ENCODE measurements around the gene PVR. TPM values are rescaled to one million over a fixed set of nuclear protein-coding genes. Genes with fewer than 3 reads are reported as not detected.
"Not testable (repeated sequence)": the region's sequence is repeated elsewhere in the genome, so short reads cannot be mapped to it uniquely, and the experiment has no call there.

The PVR gene
- total RNA-seq, 2 donors from 2014 or later: 13.9 to 17.5 TPM

DNA sequence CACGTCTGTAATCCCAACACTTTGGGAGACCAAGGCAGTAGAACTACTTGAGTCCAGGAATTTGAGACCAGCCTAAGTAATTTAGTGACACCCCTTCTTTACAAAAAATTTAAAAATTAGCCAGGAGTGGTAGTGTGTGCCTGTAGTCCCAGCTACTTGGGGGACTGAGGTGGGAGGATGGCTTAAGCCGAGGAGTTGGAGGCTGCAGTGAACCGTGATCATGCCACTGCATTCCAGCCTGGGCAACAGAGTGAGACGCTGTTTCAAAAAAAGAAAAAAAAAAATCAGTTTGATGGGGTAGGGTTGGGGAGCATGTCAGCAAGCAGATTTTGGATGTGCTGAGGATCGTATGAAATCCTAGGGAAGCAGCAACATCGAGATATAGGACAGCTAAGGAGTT is 31.8 kb downstream of the PVR start:
- Mint-ChIP-seq H3K4me1 (ENCODE audit: low read depth) (no peaks in the 10 kb centered on the region), H3K4me3 (no peak overlapping the region), H3K9me3 (no peaks in the 10 kb centered on the region), H3K27ac (no peak overlapping the region), H3K27me3 (ENCODE audit: low read depth) (no peaks in the 10 kb centered on the region), H3K36me3 (ENCODE audit: insufficient read depth in 2 of 2) (no peaks in the 10 kb centered on the region)
- ATAC-seq (replicated peaks in 1 of 2) (no peak), DNase-seq (no peak)

DNA sequence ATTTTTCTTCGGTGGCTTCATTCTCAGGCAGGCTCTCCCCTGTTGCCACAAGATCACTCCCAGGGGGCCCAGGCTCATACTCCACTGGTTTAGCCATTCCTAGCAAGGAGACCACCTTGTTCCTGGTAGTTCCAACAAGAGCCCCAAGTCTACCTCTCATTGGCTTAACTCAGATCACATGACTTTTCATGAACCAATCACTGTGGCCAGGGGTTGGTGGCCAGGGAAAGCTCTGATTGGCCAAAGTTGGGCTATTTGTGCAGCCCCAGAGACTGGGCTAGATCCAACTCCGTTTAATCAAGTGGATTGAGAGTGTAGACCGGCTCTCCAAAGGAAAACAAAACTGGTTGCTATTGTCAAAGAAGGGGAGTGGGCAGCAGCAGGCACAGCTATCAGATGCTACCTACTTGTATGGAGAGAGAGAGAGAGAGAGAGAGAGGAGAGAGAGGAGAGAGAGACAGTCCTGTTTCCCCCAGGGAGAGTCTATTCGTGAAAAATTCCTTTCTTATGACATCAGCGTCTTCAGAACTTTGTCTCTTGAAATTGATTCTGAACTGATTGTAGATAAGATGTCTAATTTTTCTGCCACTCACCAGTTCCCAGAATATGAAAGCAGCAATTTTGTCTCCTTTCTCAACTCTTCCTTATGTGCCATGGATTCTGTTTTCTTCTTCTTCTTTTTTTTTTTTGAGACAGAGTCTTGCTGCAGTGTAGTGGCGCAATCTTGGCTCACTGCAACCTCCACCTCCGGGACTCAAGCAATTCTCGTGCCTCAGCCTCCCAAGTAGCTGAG is 33.5 kb downstream of the PVR start:
- H3K4me1 Mint-ChIP-seq (ENCODE audit: low read depth): no peaks in the 10 kb centered on the region
- no peak overlapping the region for H3K27ac Mint-ChIP-seq
- ATAC-seq (replicated peaks in 1 of 2) (no peak), DNase-seq (no peak)
- H3K9me3 Mint-ChIP-seq: no peaks in the 10 kb centered on the region
- H3K27me3 Mint-ChIP-seq (ENCODE audit: low read depth): no peaks in the 10 kb centered on the region
- no peak overlapping the region for H3K4me3 Mint-ChIP-seq
- H3K36me3 Mint-ChIP-seq (ENCODE audit: insufficient read depth in 2 of 2): no peaks in the 10 kb centered on the region

DNA sequence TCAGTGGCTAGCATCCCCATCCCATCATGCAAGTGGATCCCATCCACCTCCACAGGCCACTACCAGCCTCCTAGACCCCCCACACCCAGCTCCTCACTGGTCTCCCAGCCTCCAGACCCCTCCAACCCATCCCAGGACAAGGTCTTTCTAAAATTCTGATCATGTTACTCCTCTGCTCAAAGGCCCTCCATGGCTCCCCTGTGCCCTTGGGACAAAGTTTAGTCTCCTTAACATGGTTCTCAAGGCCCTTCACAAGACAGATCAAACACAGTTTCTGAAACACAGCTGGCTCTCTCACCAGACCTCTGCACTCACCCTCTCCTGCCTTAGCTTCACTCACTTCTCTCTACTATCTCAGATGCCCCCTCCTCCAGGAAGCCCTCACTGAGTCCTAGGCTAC is 36.8 kb downstream of the PVR start:
- H3K27ac Mint-ChIP-seq: no peak overlapping the region
- peaks cover 7% of the 10 kb centered on the region for H3K27me3 Mint-ChIP-seq (ENCODE audit: low read depth)
- H3K4me1 Mint-ChIP-seq (ENCODE audit: low read depth): peaks cover 14% of the 10 kb centered on the region
- no peak overlapping the region for H3K4me3 Mint-ChIP-seq
- H3K36me3 Mint-ChIP-seq (ENCODE audit: insufficient read depth in 2 of 2): no peaks in the 10 kb centered on the region
- no peaks in the 10 kb centered on the region for H3K9me3 Mint-ChIP-seq
- ATAC-seq (replicated peaks in 1 of 2): no peak
- DNase-seq: no peak

- ATAC-seq (replicated peaks in 1 of 2) (no peak), DNase-seq (no peak)
- Mint-ChIP-seq H3K27me3 (ENCODE audit: low read depth) (peaks cover 15% of the 10 kb centered on the region), H3K4me1 (ENCODE audit: low read depth) (peaks cover 22% of the 10 kb centered on the region), H3K9me3 (no peaks in the 10 kb centered on the region), H3K36me3 (ENCODE audit: insufficient read depth in 2 of 2) (no peaks in the 10 kb centered on the region), H3K4me3 (no peak overlapping the region), H3K27ac (no peak overlapping the region)
Measured at GRCh38 chr19:44681992-44682790, 38.5 kb downstream of the PVR start.

DNA sequence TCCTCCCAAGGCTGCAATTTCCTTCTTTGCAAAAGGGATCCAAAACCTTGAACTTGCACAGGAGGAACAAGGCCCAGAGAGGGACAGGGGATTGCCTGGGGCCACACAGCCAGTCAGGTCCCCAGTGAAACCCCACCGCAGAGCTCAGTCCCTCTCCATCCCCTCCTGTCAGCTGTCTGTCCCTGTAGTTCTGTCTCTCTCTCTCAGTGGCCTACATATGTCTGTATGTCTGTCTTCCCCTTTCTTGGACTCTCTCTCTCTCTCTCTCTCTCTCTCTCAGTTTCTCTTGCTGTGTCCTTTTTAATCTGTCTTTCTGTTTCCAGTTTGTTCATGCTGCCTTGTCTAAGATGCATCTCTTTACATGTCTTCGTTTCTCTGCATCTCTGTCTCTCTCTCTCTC is 39.1 kb downstream of the PVR start:
- Mint-ChIP-seq H3K27ac (no peak overlapping the region), H3K9me3 (no peaks in the 10 kb centered on the region), H3K4me1 (ENCODE audit: low read depth) (peaks cover 22% of the 10 kb centered on the region), H3K27me3 (ENCODE audit: low read depth) (peaks cover 18% of the 10 kb centered on the region), H3K4me3 (no peak overlapping the region), H3K36me3 (ENCODE audit: insufficient read depth in 2 of 2) (no peaks in the 10 kb centered on the region)
- DNase-seq: no peak
- ATAC-seq (replicated peaks in 1 of 2): no peak

DNA sequence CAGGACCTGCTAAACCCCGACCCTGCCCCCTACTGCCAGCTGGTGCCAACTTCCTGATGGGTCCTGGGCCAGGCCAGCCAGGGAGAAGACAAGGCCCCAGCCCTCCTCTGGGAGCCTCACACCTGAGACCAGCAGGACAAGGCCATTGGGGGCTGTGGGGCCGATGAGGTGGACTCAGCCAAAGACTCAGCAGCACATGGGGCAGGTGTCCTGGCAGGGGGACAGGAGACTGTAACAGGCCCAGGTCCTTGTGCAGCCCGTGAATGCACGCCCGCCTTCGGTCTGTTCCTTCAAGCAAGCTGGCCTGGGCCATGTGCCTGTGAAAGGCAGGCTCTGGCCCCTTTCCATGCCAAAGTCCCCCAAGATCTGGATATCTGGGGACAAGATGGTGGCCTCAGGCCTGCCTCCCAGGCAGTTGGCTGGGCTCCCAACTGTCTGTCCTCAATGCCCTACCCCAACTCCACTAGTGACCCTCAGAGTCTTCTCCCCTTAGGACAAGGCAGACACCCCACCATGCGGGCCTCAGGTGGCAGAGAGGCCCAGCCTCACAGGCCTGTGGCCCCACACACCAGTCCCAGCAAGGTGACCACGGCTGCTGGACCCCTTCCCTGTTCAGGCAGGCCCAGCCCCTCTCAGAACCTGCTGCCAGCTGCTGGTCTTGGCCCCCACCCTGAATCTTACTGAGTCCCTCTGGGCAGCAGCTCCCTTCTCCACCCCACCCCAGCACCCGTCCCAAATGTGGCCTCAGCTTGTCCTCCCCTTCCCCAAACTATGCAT is 39.9 kb downstream of the PVR start:
- H3K27ac Mint-ChIP-seq: no peak overlapping the region

GRCh38 chr19:44684396-44684795 is 40.7 kb downstream of the PVR start:
- Mint-ChIP-seq H3K4me1 (ENCODE audit: low read depth) (peaks cover 30% of the 10 kb centered on the region), H3K27me3 (ENCODE audit: low read depth) (peaks cover 21% of the 10 kb centered on the region)
- not testable (repeated sequence) for H3K36me3 Mint-ChIP-seq (ENCODE audit: insufficient read depth in 2 of 2); DNase-seq; H3K9me3 Mint-ChIP-seq; H3K4me3 Mint-ChIP-seq; H3K27ac Mint-ChIP-seq; ATAC-seq (replicated peaks in 1 of 2)

More for the DNA sequence above, 39.9 kb downstream of the PVR start:
- DNase-seq (no peak), ATAC-seq (replicated peaks in 1 of 2) (no peak)
- H3K36me3 Mint-ChIP-seq (ENCODE audit: insufficient read depth in 2 of 2): no peaks in the 10 kb centered on the region
- peaks cover 21% of the 10 kb centered on the region for H3K27me3 Mint-ChIP-seq (ENCODE audit: low read depth)
- H3K4me3 Mint-ChIP-seq: no peak overlapping the region
- no peaks in the 10 kb centered on the region for H3K9me3 Mint-ChIP-seq
- H3K4me1 Mint-ChIP-seq (ENCODE audit: low read depth): peaks cover 23% of the 10 kb centered on the region

- no peak for ATAC-seq (replicated peaks in 1 of 2)
- H3K27ac Mint-ChIP-seq: no peak overlapping the region
Measured at GRCh38 chr19:44684892-44685863, 41.5 kb downstream of the PVR start.

DNA sequence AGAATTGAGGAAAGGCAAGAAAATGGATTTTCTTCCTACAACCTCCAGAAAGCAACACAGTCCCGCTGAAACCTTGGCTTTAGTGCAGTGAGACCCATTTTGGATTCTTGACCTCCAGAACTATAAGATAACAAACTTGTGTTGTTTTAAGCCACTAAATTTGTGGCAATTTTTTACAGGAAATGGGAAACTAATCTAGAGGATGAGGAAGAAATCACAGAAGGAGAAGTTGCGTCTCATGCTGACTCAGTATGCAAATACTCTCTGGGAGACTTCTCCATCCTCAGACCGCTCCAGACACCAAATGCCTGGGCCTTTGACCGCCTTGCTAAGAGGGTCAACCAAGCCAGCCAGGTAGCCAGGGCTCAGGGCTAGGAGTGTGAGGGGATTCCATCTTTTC is 42.2 kb downstream of the PVR start:
- H3K36me3 Mint-ChIP-seq (ENCODE audit: insufficient read depth in 2 of 2): no peaks in the 10 kb centered on the region
- no peak overlapping the region for H3K27ac Mint-ChIP-seq
- peaks cover 21% of the 10 kb centered on the region for H3K27me3 Mint-ChIP-seq (ENCODE audit: low read depth)
- no peak for DNase-seq
- H3K4me3 Mint-ChIP-seq: no peak overlapping the region
- peaks cover 37% of the 10 kb centered on the region for H3K4me1 Mint-ChIP-seq (ENCODE audit: low read depth)
- ATAC-seq (replicated peaks in 1 of 2): no peak
- H3K9me3 Mint-ChIP-seq: no peaks in the 10 kb centered on the region

More at GRCh38 chr19:44684892-44685863, 41.5 kb downstream of the PVR start:
- DNase-seq: peak in 1 of 2 donors; percentile 10
- Mint-ChIP-seq H3K36me3 (ENCODE audit: insufficient read depth in 2 of 2) (no peaks in the 10 kb centered on the region), H3K4me1 (ENCODE audit: low read depth) (peaks cover 37% of the 10 kb centered on the region), H3K9me3 (no peaks in the 10 kb centered on the region), H3K4me3 (peak overlapping the region in 1 of 2 donors; percentile 48), H3K27me3 (ENCODE audit: low read depth) (peaks cover 21% of the 10 kb centered on the region)

- peaks cover 43% of the 10 kb centered on the region for H3K4me1 Mint-ChIP-seq (ENCODE audit: low read depth)
Measured at GRCh38 chr19:44686896-44687295, 43.2 kb downstream of the PVR start.

DNA sequence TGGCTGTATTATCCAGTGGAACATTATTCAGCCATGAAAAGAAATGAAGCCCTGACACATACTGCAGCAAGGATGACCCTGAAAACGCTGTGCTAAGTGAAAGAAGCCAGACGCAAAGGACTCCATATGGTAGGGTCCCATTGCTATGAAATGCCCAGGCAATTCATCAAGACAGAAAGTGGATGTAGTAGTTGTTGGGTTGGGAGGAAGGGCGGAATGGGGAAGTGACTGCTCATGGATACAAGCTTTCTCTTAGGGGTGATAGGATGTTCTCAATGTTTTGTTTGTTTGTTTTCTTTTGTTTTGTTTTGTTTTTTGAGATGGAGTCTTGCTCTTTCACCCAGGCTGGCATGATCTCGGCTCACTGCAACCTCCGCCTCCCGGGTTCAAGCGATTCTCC is 44.2 kb downstream of the PVR start:
- no peak overlapping the region for H3K4me3 Mint-ChIP-seq
- H3K27me3 Mint-ChIP-seq (ENCODE audit: low read depth): peaks cover 21% of the 10 kb centered on the region
- H3K36me3 Mint-ChIP-seq (ENCODE audit: insufficient read depth in 2 of 2): no peaks in the 10 kb centered on the region
- H3K27ac Mint-ChIP-seq: no peak overlapping the region
- DNase-seq (no peak), ATAC-seq (replicated peaks in 1 of 2) (no peak)
- H3K9me3 Mint-ChIP-seq: no peaks in the 10 kb centered on the region
- H3K4me1 Mint-ChIP-seq (ENCODE audit: low read depth): peaks cover 53% of the 10 kb centered on the region

More at GRCh38 chr19:44686896-44687295, 43.2 kb downstream of the PVR start:
- peaks cover 21% of the 10 kb centered on the region for H3K27me3 Mint-ChIP-seq (ENCODE audit: low read depth)
- H3K4me3 Mint-ChIP-seq: no peak overlapping the region
- H3K36me3 Mint-ChIP-seq (ENCODE audit: insufficient read depth in 2 of 2): no peaks in the 10 kb centered on the region
- no peaks in the 10 kb centered on the region for H3K9me3 Mint-ChIP-seq
- ATAC-seq (replicated peaks in 1 of 2): no peak
- DNase-seq: no peak
- no peak overlapping the region for H3K27ac Mint-ChIP-seq
